GM12872 (cell line): ENCODE measurements around the gene AHRR.

Experiments
- CTCF ChIP-seq: IDR thresholded peaks from 3 replicates; pipeline ENCODE4 v1.5.1; 2011; ENCODE audit warnings: low read depth, mild to moderate bottlenecking, low read length, moderate library complexity; ENCODE audit not compliant: insufficient read depth

Gene AHRR

GRCh38 chr5:345404-346195 lies 24.1 kb downstream of the AHRR start:
- no peak for TF ChIP-seq CTCF

GRCh38 chr5:346229-346935 lies 24.9 kb downstream of the AHRR start:
- no peak for TF ChIP-seq CTCF

- TF ChIP-seq CTCF: no peak
Observed at GRCh38 chr5:347712-348284, 26.3 kb downstream of the AHRR start.

- TF ChIP-seq CTCF: no peak
Observed at GRCh38 chr5:348726-349125, 27.2 kb downstream of the AHRR start.

GRCh38 chr5:350355-350754 lies 28.8 kb downstream of the AHRR start:
- TF ChIP-seq CTCF: peak; percentile 34; the same call in 1 of the 3 replicates

GRCh38 chr5:351084-351920 lies 29.8 kb downstream of the AHRR start:
- TF ChIP-seq CTCF: no peak

- no peak for TF ChIP-seq CTCF
Observed at GRCh38 chr5:351921-352245, 30.4 kb downstream of the AHRR start.
